ENCODE measurements around the gene TTLL6. TPM values are rescaled to one million over a fixed set of nuclear protein-coding genes. Genes with fewer than 3 reads are reported as not detected.

Gene TTLL6
- total and polyA plus RNA-seq, 8 donors, result 0.48 to 11.0 (median 1.6) TPM; not detected in 4

DNA sequence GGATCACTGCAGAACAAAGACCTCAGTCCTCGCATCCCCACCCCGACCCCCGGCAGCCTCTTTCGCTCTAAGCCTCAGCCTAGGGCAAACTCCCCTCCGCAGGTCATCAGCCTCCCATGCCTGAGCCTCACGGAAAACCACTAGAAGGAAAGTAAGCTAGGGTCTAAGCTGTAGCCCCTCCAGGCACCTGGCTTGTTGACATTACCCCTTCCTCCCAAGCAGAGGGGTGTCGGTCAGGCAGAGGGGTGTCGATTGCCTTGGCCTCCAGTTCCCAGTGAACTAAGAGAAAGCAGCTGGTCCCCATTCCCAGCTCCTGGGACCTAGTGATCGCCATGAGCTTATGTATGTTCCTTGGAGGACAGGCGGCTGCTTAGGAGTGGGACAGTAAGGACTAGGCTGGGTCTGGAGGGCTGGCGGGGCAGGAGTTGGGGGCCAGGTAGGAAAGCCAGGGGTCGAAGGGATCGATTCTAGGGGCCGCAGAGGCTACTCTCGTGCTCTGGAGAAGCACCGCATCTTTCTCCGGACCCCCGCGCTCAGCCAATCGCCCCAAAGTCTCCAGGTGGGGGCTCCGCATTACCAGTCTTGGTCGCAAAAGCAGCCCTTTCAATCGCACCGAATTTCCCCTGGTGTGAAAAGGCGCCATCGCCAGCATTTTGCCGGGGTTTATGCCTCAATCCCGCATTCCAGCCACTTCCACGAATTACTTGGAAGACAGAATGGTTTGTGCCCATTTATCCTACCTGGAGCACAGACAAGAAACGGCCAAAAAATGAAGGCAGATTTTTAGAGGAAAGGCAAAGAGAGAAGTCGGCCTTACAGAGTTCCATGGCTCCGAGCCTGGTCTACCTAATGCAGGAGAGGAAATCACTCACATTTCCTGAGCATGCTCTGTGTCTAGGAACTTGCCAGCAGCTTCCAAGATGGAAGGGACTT lies 67.1 kb downstream of the TTLL6 start:
- Histone ChIP-seq H3K27me3 (peaks cover 55 to 100% (median 99%) of the 10 kb centered on the region in 3 donors), H3K36me3 (no peaks in the 10 kb centered on the region), H3K27ac (no peak overlapping the region), H3K9me3 (peaks cover 0 to 8% (median 0%) of the 10 kb centered on the region in 4 donors), H3K4me3 (no peak overlapping the region), H3K4me1 (peaks cover 0 to 24% (median 14%) of the 10 kb centered on the region in 4 donors)
- intact Hi-C loops (cut with DNase I; ENCODE audit: low total_unique reads), result no loop called here
- TF ChIP-seq POLR2A (IDR thresholded peaks at IDR 0.05) (no peak), POLR2AphosphoS5 (IDR thresholded peaks at IDR 0.05) (no peak), EP300 (IDR thresholded peaks at IDR 0.05) (no peak)
- TF ChIP-seq, protein P1, sequence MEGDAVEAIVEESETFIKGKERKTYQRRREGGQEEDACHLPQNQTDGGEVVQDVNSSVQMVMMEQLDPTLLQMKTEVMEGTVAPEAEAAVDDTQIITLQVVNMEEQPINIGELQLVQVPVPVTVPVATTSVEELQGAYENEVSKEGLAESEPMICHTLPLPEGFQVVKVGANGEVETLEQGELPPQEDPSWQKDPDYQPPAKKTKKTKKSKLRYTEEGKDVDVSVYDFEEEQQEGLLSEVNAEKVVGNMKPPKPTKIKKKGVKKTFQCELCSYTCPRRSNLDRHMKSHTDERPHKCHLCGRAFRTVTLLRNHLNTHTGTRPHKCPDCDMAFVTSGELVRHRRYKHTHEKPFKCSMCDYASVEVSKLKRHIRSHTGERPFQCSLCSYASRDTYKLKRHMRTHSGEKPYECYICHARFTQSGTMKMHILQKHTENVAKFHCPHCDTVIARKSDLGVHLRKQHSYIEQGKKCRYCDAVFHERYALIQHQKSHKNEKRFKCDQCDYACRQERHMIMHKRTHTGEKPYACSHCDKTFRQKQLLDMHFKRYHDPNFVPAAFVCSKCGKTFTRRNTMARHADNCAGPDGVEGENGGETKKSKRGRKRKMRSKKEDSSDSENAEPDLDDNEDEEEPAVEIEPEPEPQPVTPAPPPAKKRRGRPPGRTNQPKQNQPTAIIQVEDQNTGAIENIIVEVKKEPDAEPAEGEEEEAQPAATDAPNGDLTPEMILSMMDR (IDR thresholded peaks at IDR 0.05), result no peak
- no peak for DNase-seq
- 7 to 15% (median 12%) methylated on average over 15 to 32 of the region's 32 CpGs for WGBS, 5 donors

DNA sequence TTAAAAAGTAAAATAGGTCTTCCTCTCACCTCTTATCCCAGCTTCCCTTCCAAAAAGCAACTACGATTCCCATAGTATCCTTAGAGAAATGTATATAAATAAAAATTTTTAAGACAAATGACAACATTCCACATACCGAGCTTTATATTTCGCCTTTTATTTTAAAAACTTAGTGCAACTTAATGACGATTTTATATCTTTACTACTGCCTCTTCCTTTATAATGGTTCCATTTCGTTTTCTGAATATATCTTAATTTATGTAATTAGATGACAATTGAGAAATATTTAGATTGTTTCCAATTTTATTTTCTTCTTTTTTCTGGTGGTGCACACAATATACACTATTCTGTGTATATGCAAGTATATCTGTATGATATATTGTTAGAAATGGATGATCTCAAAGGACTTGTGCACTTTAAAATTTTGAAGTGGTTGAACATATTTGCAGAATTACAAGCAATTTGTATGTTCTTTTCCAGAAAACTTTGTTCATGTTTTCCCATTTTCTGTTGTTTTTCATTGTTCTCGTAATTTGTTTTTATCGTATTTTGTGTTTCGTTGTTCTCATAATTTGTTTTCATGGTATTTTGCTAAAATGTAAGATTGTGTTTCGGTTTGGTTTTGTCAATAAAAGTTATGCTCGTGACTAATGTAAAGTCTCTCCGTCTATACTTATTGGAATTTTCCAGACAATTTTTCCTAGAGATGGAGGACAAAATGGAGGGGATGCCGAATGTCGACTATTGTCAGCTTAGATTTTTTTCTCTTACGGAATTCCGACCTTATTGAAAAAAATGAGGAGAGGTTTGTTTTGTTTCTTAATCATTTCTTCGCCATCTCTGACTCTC lies 68.1 kb downstream of the TTLL6 start:
- H3K27me3 ChIP-seq, result peaks cover 54 to 100% (median 99%) of the 10 kb centered on the region in 3 donors
- DNase-seq, result no peak
- no peak for TF ChIP-seq EP300 (IDR thresholded peaks at IDR 0.05)
- no peak for TF ChIP-seq POLR2A (IDR thresholded peaks at IDR 0.05)
- TF ChIP-seq, protein P1 (IDR thresholded peaks at IDR 0.05), result no peak
- no peak for TF ChIP-seq POLR2AphosphoS5 (IDR thresholded peaks at IDR 0.05)
- peaks cover 0 to 8% (median 0%) of the 10 kb centered on the region in 4 donors for H3K9me3 ChIP-seq
- no peaks in the 10 kb centered on the region for H3K36me3 ChIP-seq
- peaks cover 0 to 15% (median 6%) of the 10 kb centered on the region in 4 donors for H3K4me1 ChIP-seq
- H3K4me3 ChIP-seq, result no peak overlapping the region
- H3K27ac ChIP-seq, result no peak overlapping the region
- WGBS, 5 donors, result 23 to 34% (median 26%) methylated on average over 16 of the region's 16 CpGs
- intact Hi-C loops (cut with DNase I; ENCODE audit: low total_unique reads), result no loop called here

DNA sequence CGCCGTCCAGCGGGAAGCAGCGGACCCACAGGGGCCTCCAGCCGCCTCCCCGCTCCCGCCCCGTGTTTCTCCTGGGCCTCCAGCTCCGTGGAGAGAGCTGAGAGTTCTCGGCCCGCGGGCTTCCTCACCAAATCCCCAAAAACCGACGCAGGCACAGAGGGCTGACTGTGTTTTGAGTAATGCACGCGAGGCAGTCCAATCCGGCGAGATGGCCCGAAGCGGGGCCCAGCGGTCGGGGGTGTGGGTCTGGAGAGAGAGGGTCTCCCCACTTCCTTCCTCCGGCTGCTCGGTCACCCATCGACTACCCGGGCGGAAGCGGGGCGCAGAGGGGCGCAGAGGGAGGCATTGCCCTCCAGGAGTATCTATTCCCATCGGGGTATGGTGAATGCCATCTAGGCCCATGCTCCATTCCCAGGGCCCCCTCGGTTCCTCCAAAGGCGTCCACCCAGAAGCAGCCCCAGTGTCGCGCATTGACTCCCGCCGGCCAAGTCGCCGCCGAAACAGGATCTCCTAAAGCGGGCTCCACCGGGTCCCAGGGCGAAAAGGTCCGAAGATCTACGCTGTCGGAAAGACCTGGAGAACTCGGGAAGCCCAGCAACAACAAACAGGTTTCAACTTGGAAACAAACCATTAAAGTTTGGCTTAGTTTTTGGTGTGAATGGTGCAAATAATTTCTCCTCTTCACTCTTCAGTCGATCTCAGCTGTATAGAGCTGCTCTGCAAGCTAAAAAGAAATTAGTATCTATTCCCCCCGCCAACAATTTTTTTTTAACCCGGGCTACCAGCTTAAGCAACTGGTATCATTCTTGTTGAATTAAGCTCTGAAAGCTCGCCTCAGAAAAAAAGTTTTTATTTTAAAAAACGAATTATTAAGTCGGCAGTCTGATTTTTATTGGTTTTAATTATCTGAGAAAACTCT lies 69.3 kb downstream of the TTLL6 start:
- peaks cover 0 to 9% (median 2%) of the 10 kb centered on the region in 4 donors for H3K4me1 ChIP-seq
- no peak for DNase-seq
- H3K36me3 ChIP-seq, result no peaks in the 10 kb centered on the region
- TF ChIP-seq EP300 (IDR thresholded peaks at IDR 0.05) (no peak), POLR2AphosphoS5 (IDR thresholded peaks at IDR 0.05) (no peak), POLR2A (IDR thresholded peaks at IDR 0.05) (no peak)
- TF ChIP-seq, protein P1 (IDR thresholded peaks at IDR 0.05), result no peak
- H3K27ac ChIP-seq, result no peak overlapping the region
- intact Hi-C loops (cut with DNase I; ENCODE audit: low total_unique reads), result no loop called here
- H3K9me3 ChIP-seq, result peaks cover 0 to 8% (median 0%) of the 10 kb centered on the region in 4 donors
- H3K4me3 ChIP-seq, result no peak overlapping the region
- peaks cover 47 to 100% (median 97%) of the 10 kb centered on the region in 3 donors for H3K27me3 ChIP-seq
- 7 to 16% (median 12%) methylated on average over 22 to 53 of the region's 53 CpGs for WGBS, 5 donors

All from stomach (tissue), 9 donors.